Measurements from ENCODE around the gene ACSL3.

ACSL3 gene

GRCh38 chr2:222968550-222969155 lies 107.8 kb downstream of the ACSL3 start:
- no peak overlapping the region for H3K4me3 ChIP-seq (replicated peaks; ENCODE audit: low read depth, low read length)
- TF ChIP-seq CTCF (IDR thresholded peaks at IDR 0.05; ENCODE audit: low read depth, low read length, missing control alignments) = no peak
- DNase-seq (ENCODE audit: extremely low read depth, low read depth) = no peak

- DNase-seq (ENCODE audit: extremely low read depth, low read depth) = no peak
- no peak for TF ChIP-seq CTCF (IDR thresholded peaks at IDR 0.05; ENCODE audit: low read depth, low read length, missing control alignments)
- H3K4me3 ChIP-seq (replicated peaks; ENCODE audit: low read depth, low read length) = no peak overlapping the region
These were observed 108.7 kb downstream of the ACSL3 start for GRCh38 chr2:222969491-222969890.

GRCh38 chr2:222972420-222972819 lies 111.6 kb downstream of the ACSL3 start:
- TF ChIP-seq CTCF (IDR thresholded peaks at IDR 0.05; ENCODE audit: low read depth, low read length, missing control alignments) = no peak
- no peak for DNase-seq (ENCODE audit: extremely low read depth, low read depth)
- no peak overlapping the region for H3K4me3 ChIP-seq (replicated peaks; ENCODE audit: low read depth, low read length)

- DNase-seq (ENCODE audit: extremely low read depth, low read depth) = no peak
- TF ChIP-seq CTCF (IDR thresholded peaks at IDR 0.05; ENCODE audit: low read depth, low read length, missing control alignments) = no peak
- no peak overlapping the region for H3K4me3 ChIP-seq (replicated peaks; ENCODE audit: low read depth, low read length)
These were observed 112.4 kb downstream of the ACSL3 start for GRCh38 chr2:222973237-222973636.

- no peak for DNase-seq (ENCODE audit: extremely low read depth, low read depth)
- no peak for TF ChIP-seq CTCF (IDR thresholded peaks at IDR 0.05; ENCODE audit: low read depth, low read length, missing control alignments)
- no peak overlapping the region for H3K4me3 ChIP-seq (replicated peaks; ENCODE audit: low read depth, low read length)
These were observed 112.9 kb downstream of the ACSL3 start for GRCh38 chr2:222973733-222974132.

GRCh38 chr2:222976521-222977061 lies 115.8 kb downstream of the ACSL3 start:
- no peak for TF ChIP-seq CTCF (IDR thresholded peaks at IDR 0.05; ENCODE audit: low read depth, low read length, missing control alignments)
- H3K4me3 ChIP-seq (replicated peaks; ENCODE audit: low read depth, low read length) = no peak overlapping the region
- no peak for DNase-seq (ENCODE audit: extremely low read depth, low read depth)

- no peak for DNase-seq (ENCODE audit: extremely low read depth, low read depth)
- H3K4me3 ChIP-seq (replicated peaks; ENCODE audit: low read depth, low read length) = no peak overlapping the region
- TF ChIP-seq CTCF (IDR thresholded peaks at IDR 0.05; ENCODE audit: low read depth, low read length, missing control alignments) = no peak
These were observed 116.3 kb downstream of the ACSL3 start for GRCh38 chr2:222977121-222977520.
